Fibroblast of mammary gland (primary cell): ENCODE data around the gene AEN.

ENCODE experiments used
- DNase-seq: peaks from one replicate; pipeline ENCODE4 v3.0.0-alpha.2; 2010; ENCODE audit warnings: low read depth
- H3K4me3 ChIP-seq: 2 replicates; pipeline ENCODE4 v1.5.1; 2011; ENCODE audit warnings: low read depth, mild to moderate bottlenecking, low read length, moderate library complexity; ENCODE audit not compliant: control insufficient read depth
- CTCF ChIP-seq: conservative IDR thresholded peaks from 2 replicates; pipeline ENCODE4 v1.5.1; 2011; ENCODE audit warnings: low read depth, low read length, inconsistent platforms; ENCODE audit not compliant: control insufficient read depth, insufficient read depth

Gene AEN

DNA sequence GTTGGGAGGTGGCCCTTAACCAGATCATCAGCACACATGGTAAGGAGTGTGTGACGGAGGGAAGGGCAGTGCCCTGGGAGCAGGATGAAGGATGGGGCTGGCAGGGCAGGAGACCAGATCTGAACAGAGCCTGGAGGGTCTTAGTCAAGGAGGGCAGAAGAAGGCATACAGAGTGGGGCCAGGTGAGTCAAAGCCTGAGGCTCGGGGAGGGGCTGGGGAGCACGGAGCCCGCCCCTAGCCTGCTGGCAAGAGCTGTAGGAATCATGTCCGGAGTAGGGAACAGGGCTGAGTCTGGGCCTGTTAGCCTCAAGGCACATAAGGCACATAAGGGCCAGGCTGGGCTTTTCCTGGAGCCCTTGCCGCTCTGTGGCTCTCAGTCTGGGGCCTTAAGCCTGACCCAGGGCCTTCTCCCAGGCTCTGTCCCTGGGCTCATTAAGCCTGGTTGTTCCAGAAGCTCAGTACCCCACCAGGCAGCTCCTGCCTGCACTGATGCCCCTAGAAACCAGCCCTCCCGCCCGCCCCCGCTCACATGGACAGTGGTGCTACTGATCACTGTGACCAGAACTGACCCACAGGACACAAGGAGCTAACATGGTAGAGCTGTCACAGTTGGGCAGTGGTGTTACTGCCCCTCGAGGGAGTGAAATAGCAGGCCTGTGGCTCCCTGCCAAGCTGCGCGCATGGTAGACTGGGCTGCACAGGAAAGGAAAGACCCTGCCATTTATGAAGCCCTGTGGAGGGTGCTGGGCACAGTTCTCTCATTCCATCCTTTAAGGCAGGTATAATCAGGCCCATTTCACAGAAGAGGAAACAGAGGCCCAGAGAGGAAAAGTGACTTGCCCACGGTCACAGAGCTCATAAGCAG, 32.3 kb downstream of the AEN start:
- no peak for TF ChIP-seq CTCF
- no peak overlapping the region for H3K4me3 ChIP-seq
- no peak for DNase-seq

DNA sequence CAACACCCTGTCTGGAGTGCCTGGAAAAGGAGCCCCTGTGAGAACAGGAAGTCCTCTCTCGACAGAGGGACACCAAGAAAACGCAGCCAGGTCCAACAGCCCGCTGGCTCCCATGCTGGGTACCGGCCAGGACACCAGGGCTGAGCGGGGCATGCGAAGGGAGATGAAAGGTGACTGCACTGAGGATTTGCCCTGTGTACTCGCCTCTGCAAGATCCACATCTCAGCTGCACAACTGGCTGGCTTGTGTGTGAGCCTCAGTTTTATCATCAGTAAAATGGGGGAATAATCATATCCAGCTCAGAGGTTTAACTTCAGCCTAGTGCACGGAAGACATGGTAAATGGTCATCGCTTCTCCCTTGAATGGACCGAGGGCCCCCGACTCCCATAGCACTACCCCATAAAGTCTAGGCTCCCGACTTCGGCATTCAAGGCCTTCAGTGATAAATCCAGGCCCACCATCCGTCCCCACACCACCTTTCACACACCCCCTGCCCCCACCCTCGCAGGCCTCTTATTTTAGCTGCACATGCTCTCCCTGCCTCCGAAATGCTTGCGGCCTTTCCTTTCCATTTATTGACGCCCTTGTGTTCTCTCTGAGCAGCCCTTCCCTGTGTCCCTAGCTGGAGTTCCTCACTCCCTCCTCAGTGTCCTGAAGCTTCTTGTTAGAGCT, 33.4 kb downstream of the AEN start:
- no peak overlapping the region for H3K4me3 ChIP-seq
- TF ChIP-seq CTCF, result no peak
- DNase-seq, result no peak

GRCh38 chr15:88655103-88655553, 34.0 kb downstream of the AEN start:
- no peak for TF ChIP-seq CTCF
- H3K4me3 ChIP-seq, result no peak overlapping the region
- DNase-seq, result no peak

- no peak for DNase-seq
- no peak for TF ChIP-seq CTCF
- no peak overlapping the region for H3K4me3 ChIP-seq
These were observed 34.8 kb downstream of the AEN start for GRCh38 chr15:88655800-88656488.

- H3K4me3 ChIP-seq, result no peak overlapping the region
- DNase-seq, result no peak
- TF ChIP-seq CTCF, result no peak
These were observed 35.7 kb downstream of the AEN start for GRCh38 chr15:88656760-88657221.

DNA sequence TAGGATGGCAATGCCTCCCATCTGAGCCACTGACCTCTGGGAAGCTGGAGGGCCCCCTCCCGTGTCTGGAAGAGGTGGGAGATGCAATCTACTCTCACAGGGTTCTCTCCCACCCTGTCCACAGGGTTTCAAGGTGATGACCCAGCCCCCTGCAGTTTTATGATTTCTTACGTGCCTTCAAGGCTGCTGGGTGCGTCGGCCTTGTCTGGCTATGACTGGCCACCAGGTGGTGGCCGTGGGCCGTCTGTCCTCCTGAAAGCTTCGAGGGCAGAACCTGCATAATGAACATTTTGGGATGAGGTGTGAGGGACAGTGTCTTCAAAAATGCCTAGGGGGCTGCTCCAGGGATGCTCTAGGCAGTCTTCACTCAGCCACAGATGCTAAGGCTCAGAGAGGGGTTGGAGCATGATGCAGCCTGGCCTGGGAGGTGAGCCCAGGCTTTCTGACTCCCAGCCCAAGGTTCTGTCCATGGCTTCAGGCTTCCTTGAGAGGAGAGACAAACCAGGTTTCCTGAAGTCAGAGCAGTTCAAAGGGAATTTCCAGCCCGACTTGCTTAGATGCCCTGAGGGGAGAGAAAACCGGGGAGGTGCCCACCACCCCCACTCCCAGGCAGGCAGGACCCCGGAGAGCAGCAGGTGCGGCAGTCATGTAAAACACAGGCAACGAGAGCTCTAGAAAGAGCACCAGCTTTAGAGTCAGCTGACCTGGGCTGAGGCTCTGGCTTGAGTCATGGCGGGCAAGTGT, 36.4 kb downstream of the AEN start:
- peak; percentile 59 for DNase-seq
- TF ChIP-seq CTCF, result peak; percentile 84
- no peak overlapping the region for H3K4me3 ChIP-seq
